NCI-H2196 treated with DMSO at 0.1 percent for 48 hours (cell line): Measurements from ENCODE around the gene SLC17A2.
"Not testable (repeated sequence)": the region's sequence is repeated elsewhere in the genome, so short reads cannot be mapped to it uniquely, and the experiment has no call there.

ENCODE experiments used
- DNase-seq: peaks from one replicate; lab custom pipeline; 2025; ENCODE audit not compliant: unreplicated experiment; lab: John Stamatoyannopoulos, UW

SLC17A2 gene

DNA sequence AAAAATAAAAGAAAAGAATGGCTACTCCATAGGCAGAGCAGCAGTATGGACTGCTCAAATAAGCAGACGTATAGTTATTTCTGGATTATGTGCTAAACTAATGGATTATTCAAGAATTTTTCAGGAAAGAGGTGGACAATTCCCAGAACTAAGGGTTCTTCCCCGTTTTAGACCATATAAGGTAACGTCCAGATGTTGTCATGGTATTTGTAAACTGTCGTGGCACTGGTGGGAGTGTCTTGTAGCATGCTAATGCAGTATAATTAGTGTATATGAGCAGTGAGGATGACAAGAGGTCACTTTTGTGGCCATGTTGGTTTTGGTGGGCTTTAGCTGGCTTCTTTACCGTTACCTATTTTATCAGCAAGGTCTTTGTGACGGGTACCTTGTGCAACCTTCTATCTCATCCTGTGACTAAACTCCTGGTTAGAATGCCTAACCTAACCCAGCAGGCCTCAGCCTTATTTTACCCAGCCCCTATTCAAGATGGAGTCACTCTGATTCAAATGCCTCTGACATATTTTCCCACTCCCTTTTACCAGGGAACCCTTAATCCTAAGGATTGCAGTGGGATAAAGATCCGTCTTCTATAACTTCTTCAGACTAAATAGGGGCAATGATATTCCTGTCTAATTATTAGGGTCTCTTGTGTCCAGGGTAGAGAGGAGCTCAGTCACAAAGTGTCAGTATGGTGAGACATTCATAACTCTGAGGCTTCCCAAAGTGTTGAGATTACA, 21.0 kb upstream of the SLC17A2 start:
- DNase-seq: no peak

DNA sequence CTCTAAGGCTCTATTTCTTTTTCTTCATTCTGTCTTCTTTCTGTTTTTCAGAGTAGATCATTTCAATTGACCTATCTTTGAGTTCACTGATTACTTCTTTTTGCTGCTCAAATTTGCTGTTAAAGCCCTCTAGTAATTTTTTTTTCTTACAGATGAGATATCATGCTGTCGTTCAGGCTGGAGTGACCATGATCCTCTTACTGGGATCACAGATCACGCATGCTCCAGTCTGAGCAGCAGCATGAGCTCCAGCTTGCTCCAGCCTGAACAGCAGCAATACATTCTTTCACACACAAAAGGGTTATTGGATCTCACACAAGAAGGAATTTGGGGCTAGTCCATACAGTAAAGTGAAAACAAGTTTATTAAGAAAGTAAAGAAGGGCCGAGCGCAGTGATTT, 19.8 kb upstream of the SLC17A2 start:
- DNase-seq: no peak

DNA sequence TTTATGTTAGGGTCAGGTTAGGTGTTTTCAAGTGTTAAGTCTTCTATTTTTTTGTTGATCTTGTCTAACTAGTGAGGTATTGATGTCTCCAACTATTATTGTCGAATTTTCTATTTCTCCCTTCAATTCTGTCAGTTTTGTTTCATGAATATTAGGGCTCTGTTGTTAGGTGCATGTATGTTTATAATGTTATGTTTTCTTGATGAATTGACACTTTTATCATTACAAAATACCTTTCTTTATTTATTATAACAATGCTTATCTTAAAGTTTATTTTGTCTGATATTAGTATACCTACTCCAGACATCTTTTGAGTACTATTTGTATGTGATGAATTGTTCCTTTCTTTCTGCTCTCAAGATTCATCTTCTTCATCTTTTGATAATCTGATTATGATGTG, 19.2 kb upstream of the SLC17A2 start:
- no peak for DNase-seq

DNA sequence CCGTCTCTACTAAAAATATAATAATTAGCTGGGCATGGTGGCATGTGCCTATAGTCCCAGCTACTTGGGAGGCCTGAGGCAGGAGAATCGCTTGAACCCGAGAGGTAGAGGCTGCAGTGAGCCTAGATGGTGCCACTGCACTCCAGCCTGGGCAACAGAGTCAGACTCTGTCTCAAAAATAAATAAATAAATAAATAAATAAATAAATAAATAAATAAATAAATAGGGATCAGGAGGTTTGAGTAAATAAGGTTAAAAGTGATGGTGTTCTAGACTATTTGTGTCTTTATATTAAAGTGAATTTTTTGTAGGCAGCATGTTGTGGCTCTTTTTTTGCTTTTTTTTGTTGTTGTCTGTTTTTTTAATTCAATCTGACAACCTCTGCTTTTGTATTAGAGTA, 17.0 kb upstream of the SLC17A2 start:
- DNase-seq: not testable (repeated sequence)

DNA sequence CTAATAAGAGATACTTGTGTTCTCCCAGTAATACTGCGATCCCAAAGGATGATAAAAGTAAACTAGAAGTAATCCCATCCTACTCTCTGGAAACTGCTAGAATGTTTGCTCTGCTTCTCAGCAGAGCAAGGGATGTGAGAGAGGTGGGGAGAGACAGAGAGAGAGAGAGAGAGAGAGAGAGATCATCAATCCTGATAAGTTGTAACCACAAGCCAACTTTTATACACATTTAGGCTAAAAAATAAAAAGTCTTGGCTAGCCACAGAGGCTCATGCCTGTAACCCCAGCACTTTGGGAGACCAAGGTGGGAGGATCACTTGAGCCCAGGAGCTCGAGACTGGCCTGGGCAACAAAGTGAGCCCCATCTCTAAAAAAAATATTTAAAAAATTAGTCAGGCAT, 16.1 kb upstream of the SLC17A2 start:
- DNase-seq: no peak

DNA sequence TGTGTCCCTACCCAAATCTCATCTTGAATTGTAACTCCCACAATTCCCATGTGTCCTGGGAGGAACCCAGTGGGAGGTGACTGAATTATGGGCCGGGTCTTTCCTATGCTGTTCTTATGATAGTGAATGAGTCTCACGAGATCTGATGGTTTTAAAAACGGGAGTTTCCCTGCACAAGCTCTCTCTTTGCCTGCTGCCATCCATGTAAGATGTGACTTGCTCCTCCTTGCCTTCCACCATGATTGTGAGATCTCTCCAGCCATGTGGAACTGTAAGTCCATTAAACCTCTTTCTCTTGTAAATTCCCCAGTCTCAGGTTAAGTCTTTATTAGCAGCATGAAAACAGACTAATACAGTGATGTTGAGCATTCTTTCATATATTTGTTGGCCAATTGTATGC, 15.2 kb upstream of the SLC17A2 start:
- not testable (repeated sequence) for DNase-seq

DNA sequence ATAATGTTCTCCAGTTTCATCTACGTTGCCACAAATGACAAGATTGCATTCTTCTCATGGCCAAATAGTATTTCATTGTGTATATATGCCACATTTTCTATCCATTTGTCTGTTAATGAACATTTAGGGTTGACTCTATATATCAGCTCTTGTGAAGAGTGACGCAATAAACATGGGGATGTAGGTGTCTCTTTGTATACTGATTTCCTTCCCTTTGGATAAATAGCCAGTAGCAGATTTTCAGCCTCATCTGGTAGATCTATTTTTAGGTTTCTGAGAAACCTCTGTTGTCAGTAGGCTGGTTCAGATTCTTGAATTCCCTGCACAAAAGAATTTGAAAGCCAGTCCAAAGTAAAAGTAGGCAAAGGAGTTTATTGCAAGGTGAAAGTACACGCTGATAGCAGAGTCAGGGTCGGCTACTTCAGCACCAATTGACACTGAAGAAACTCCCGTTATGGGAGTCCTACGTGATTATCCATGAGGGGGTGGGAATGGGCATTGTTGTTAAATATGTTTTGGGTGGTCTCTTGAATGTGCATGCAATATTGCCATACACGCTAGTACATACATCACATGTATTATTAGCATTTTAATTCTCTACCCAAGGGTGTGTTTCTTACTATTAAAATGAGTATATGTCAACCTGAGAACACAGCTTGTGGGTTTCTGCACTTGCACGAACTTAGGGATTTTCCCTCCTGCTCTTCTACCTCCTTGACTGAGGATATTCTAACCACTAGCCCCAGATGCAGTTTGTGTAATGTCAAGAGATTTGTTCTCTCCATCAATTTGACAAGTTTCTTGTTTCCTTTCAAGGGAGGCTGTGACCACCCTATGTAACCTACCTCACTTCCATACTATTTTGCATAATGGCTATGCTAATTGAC, 14.4 kb upstream of the SLC17A2 start:
- DNase-seq: no peak

DNA sequence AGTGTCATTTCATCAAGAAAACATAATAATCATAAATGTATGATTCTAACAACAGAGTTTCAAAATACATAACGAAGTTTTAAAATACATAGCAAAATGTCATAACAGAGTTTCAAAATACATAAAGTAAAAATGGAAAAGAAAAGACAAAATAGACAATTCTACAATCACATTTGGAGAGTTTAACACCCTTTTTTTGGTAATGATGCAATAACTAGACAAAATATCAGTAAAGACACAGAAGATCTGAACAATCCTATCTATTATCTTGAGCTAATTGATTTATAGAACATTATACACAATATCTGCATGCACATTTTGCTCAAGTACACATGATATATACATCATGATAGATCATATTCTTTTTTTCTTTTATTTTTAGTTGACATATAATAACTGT, 13.4 kb upstream of the SLC17A2 start:
- DNase-seq: no peak

DNA sequence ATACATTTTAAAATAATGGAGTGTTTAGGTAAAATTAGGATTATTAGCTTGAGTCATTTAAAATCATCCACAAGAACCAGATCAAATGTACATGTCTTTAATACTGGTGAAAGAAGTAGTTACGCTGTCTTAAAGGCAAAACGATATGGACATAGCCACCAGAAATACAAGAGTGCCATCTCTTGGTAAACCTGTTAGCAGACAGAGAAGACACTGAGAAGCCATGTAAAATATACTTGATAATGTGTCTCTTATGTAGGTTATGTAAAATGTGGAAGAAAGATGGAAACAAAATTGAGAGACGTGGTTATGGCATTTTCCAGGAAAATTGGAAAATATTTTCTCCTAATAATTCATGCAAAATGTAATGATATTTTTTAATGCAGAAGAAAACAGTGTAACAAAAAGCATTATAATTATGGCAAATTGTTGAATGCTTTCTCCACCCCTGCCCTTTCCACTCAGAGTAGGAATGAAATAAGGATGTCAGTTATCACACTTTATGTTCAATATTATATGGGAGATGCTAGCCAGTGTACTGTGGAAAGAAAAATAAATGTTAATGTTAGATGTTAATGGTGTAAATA, 12.2 kb upstream of the SLC17A2 start:
- peak; percentile 18 for DNase-seq

DNA sequence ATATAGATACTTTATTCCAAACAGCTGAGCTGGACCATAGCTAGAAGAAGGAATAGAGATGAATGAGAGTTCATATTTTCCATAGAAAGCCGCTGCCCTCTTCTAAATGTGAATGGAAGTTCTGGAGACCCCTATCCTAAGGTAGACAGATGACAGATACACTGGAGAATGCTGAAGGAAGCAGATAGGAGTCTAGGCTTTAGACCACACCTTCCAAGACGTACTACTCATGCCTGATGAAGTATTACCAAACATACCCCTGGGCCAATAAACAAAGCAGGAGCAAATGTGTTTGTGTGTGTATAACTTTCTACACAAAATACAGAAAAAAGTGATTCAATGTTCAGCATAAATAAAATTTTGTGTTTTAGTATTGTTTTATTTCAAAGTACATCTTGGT, 9.1 kb upstream of the SLC17A2 start:
- DNase-seq: no peak

DNA sequence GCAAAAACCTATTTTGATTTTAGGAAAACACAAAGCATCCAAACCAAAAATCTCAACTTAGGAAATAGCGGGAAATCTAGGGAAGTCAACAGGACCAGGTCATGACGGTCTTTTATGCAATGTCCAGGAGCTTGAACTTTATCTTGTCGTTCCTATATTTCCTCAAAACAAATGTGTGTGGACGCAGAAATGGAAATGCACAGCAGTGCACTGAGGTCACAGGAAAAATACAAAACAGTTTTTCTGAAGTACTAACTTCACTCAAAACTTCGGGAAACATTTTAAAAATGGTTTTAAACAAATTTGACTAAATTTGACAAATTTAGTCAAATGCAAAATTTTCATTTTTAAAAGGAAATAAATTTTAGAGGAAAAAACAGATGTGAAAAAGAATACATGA, 5.5 kb upstream of the SLC17A2 start:
- DNase-seq: no peak

DNA sequence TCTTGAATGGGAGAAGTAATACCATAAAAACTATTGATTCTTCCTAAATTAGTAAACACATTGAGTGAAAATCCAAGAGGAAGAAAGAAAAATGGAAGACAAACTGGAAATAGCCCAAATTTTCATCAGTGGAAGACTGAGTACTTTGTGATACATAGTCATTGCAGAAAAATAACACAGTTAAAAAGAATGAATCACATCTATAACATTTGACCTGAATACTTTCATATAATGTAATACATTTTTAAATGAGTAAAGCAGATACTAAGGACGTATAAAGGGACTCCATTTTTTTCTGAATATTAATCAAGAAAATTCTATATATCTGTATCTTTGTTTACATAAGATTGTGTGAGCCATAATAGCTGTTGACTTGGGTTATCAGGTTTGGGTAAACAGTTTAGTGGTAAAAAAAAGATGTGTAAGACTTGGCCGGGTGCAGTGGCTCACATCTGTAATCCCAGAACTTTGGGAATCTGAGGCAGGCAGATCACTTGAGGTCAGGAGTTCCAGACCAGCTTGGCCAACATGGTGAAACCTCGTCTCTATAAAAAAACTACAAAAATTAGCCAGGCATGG, 4.3 kb upstream of the SLC17A2 start:
- no peak for DNase-seq

DNA sequence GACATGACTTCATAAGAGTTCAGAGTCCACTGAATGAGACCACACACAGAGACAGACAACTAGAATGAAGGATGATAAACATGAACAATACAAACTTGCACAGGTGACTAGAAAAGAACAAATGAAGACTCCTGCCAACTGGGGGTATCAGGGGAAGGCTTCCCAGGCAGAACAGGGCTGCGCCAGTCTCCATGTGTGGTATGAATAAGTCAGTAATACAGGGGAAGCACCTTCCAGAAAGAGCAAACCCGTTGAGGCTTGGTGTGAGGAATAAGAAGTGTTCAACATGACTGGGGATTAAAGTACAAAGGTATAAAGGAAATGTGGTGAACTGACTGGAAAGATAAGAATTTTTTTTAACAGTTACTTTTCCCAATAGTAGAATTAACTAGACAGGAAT, 3.7 kb upstream of the SLC17A2 start:
- DNase-seq: no peak

DNA sequence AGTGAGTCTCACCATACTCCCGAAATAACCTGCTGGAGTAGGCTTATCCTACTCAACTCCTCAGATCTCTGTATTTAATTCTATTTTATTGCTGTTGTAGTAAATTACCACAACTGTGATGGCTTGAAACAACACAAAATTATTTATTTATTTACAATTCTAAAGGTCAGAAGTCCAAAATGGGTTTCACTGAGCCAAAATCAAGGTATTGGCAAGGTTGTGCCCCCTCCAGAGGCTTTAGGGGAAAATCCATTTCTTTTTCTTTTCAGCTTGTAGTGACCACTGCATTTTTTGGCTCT, 869 bp upstream of the SLC17A2 start:
- DNase-seq: no peak

DNA sequence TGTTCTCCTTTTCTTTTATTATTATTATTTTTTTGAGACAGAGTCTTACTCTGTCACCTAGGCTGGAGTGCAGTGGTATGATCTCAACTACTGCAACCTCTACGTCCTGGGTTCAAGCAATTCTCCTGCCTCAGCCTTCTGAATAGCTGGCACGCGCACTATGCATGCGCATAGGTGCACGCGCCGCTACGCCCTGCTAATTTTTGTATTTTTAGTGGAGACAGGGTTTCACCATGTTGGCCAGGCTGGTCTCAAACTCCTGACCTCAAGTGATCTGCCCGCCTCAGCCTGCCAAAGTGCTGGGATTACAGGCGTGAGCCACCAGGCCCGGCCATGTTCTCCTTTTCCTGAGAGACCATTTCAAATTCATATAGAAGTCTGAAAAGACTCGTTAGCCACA, 706 bp downstream of the SLC17A2 start:
- DNase-seq: not testable (repeated sequence)

DNA sequence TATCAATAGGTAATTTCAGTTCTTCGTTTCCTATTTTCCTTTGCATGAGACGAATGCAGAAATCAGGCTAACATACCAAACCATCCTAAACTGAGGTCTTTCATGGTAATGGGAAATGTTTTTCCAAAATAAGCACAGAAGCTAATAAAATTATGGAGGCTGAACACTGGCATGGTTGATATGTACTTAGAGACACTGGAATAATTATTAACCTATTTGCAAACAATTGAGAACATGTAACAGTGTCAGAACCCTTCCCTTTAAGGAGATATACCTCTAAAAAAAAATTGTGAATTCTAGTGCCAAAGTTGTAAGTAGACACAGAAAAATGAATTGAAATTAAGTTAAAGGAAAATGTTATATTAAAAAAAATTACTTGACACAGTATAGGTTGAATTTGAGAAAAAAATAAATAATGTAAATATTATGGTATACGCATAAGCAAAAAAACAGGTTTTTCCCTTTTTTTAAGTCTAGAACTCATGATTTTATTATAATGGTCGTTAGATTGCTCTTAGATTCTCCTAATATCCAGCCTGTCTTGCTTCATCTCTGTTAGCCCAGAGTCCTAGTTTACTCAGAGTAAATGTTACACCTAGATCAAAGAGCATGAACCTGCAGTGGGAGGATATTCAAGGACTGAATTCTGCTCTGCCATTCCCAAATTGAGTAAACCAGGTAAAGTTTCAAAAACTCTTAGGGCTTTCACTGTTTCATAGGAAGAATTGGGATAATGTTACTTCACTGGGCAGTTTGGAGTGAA, 1.7 kb downstream of the SLC17A2 start:
- no peak for DNase-seq

DNA sequence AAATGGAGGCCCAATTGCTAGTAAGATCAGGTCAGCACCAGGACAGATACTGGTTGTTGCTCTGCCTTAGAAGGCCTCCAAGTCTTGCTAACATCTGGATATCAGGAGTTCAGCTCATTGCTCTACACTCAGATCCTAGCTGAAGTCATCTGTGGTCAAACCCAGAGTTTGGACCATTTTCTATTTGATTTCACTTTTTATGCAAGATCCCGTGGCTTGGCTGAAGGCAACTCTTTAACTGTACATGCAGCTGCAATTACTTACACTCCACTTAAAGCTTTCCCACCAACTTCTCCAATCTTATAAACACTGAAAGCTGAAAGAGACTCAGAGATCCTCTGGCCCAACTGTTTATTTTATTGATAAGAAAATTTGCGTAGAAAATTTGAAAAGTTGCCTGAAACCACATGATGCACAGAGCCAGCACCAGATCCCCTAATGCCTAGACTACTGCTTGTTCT, 2.7 kb downstream of the SLC17A2 start:
- no peak for DNase-seq

DNA sequence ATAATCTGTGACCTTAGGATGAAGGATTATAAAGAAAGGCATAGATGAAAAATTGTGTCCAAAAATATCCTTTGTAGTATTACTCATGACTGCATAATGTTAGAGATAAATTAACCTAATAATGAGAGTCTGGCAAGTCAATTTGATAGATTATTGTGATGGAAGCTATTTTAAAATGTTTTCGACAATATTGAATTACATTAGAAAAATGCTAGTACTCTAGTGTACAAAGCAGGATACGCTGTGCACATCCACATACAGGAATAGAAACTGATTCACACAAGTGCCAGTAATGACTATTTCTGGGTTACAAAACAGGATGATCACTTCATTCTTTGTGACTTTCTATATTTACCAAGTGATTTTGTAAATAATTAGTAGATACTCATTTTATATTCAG, 3.3 kb downstream of the SLC17A2 start:
- DNase-seq: no peak

DNA sequence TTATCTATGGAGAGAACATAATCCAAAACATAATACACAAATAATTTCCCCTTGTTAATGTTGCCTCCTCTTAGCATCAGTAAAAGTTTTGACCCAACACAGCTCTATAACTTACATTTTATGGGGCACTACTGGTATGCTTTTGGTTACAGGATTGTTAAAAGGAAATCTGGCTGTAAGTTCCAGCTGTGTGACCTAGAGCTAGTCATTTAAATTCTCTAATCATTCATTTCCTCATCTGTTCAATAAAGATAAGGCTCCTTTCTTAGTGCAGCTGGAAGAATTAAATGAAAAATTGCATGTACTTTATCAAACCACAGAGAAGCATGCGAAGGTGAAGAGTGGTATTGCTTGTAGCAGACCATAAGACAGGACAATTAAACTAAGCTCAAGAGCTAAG, 4.6 kb downstream of the SLC17A2 start:
- DNase-seq: no peak

DNA sequence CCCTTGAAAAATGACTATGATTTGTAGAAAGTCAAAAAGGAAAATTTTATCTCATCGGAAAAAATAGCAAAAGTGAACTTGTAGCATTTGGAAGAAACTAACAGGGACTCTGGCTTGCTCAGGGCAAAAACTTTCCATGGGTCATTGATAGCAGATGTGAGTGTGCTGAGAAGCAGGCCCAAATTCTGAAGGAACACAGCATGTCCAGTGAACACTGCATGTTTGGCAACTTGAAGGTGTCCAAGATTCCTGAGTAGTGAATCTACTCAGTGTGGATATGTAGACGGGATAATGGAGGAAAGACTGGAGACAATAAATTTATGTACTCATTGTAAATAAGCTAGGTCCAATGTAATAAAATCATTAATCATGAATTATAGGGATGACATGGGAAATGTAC, 8.2 kb downstream of the SLC17A2 start:
- DNase-seq: no peak
